Hepatocyte (in vitro differentiated cells): ENCODE results near the gene LDLRAP1.

Experiments
- EZH2 ChIP-seq: fragments of 200-600 bp; sonication (generic); IDR thresholded peaks from 2 replicates; pipeline ENCODE4 v1.6.1; 2016; ENCODE audit warnings: antibody characterized with exemption, mild to moderate bottlenecking, borderline replicate concordance
- EZH2phosphoT487 ChIP-seq: fragments of 200-600 bp; sonication (generic); IDR thresholded peaks from one replicate; pipeline ENCODE4 v1.6.1; 2018; ENCODE audit warnings: antibody characterized with exemption, mild to moderate bottlenecking, low read depth, moderate library complexity; ENCODE audit not compliant: unreplicated experiment, severe bottlenecking

DNA sequence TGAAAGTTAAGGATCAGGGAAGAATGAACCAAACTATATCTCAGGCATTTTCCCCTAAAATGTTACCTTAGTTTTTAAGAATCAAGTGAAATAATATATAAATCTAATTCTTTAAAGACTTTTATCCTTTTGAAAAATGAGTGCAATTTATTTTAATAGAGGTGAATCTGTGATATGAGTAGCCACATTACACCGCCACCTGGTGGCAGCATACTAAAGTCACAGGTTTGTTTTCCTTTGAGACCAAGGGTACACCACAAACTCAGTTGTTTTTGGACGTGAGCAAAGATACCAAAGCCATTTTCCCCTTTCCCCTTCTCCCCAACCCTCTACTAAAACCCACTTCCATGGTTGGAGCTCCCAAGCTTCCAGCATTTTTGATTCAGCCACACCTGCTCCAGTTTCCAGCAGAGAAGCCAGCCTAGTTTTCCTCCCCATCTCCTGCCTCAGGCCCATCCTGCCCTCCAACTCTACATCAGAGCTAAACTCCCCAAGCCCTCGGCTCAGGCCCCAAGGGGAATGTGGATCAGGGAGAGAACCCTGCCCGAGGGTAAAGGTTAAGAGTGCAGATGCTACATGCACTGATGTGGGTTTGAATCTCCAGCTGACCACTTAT is 22.9 kb upstream of the LDLRAP1 start:
- TF ChIP-seq EZH2phosphoT487 (no peak), EZH2 (no peak)
